HepG2 (cell line): ENCODE measurements around the gene TUBB. TPM values are rescaled to one million over a fixed set of nuclear protein-coding genes. Genes with fewer than 3 reads are reported as not detected.

Source experiments
- FOXK2 ChIP-seq: fragments of 450-650 bp; IDR thresholded peaks from 2 replicates; pipeline ENCODE4 v1.6.1; 2016
- HNRNPH1 ChIP-seq: fragments of 200-400 bp; formaldehyde crosslinking; optimal IDR thresholded peaks from 2 replicates; pipeline ENCODE3; 2017; ENCODE audit warnings: mild to moderate bottlenecking, low read depth, low read length
- RXRA ChIP-seq: sonication (generic); formaldehyde crosslinking; IDR thresholded peaks from 2 replicates; pipeline ENCODE4 v1.5.1; 2020; ENCODE audit warnings: missing genetic modification reagents
- RXRB ChIP-seq: IDR thresholded peaks from 2 replicates; pipeline ENCODE4 v1.6.1; 2016; ENCODE audit warnings: borderline replicate concordance, missing genetic modification reagents, missing compliant biosample characterization
- ZC3H4 ChIP-seq: sonication (generic); formaldehyde crosslinking; IDR thresholded peaks from 2 replicates; pipeline ENCODE4 v1.4.0; 2020; ENCODE audit warnings: missing genetic modification reagents, borderline replicate concordance
- ZNF543 ChIP-seq: sonication (generic); formaldehyde crosslinking; IDR thresholded peaks from 2 replicates; pipeline ENCODE4 v1.4.0; 2020; ENCODE audit warnings: mild to moderate bottlenecking, missing genetic modification reagents
- ZNF772 ChIP-seq: sonication (generic); formaldehyde crosslinking; IDR thresholded peaks from 2 replicates; pipeline ENCODE4 v1.5.0; 2020; ENCODE audit warnings: mild to moderate bottlenecking, missing genetic modification reagents
- ZNF891 ChIP-seq: sonication (generic); formaldehyde crosslinking; IDR thresholded peaks from 2 replicates; pipeline ENCODE4 v1.5.0; 2020; ENCODE audit warnings: mild to moderate bottlenecking, missing genetic modification reagents
- ZSCAN31 ChIP-seq: sonication (generic); formaldehyde crosslinking; IDR thresholded peaks from 2 replicates; pipeline ENCODE4 v1.5.0; 2020; ENCODE audit warnings: low read depth, mild to moderate bottlenecking, missing genetic modification reagents
- polyA plus RNA-seq, 8 experiments: library from polyadenylated mRNA; depleted of rRNA in 3 of 8; stranded (reverse) in 7 of 8; unstranded in 1 of 8; fragments of >200 nt; fragmentation: Illumina TruSeq in 4 of 8; extraction: Trizol in 4 of 8; gene quantifications; 2 replicates each; pipeline versions ENCODE4 v1.2.1 to v1.2.3, GENCODE V29; 2011 to 2016; ENCODE audit warnings: low read depth in 4 of 8, missing spikeins in 1 of 8, mixed read lengths in 1 of 8; ENCODE audit not compliant: insufficient read depth in 1 of 8
- total RNA-seq, 5 experiments: library from RNA; depleted of rRNA; stranded (reverse); fragments of >200 nt; fragmentation: Illumina TruSeq; extraction: Trizol; gene quantifications; 2 replicates each; pipeline ENCODE4 v1.2.3, GENCODE V29; 2016; ENCODE audit warnings: low read depth in 1 of 5
- TF ChIP-seq, protein P1 (sequence below): sonication (generic); formaldehyde crosslinking; IDR thresholded peaks from 2 replicates; pipeline ENCODE4 v1.5.0; 2020; ENCODE audit warnings: mild to moderate bottlenecking, missing genetic modification reagents

The TUBB gene
- total and polyA plus RNA-seq, 2 of the 13 experiments (the other 11 are each of a cell fraction or from before 2014, with no cell fraction given), result 911 to 1,163 TPM

DNA sequence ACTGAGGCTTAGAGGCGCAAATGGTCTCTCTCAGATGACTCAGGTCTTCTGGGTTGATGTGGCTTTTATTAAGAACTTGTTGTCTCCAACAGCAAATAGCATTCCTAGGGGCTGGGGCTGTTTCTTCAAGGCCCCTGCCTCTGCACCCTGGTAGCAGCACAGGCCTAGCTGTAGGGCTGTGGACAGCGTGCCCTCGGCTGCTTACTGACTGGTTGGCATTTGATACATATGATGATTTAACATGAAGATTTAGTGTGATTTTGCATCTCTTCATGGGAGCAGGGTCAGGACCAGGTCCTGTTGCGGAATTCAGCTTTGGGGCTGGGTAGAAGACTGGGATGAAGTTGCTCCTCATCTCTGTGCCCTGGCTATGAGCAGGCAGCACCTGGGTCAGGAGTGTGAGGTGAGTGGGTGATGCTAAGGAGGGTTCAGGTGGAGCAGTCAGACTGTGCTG lies 48.5 kb downstream of the TUBB start (continued):
- TF ChIP-seq RXRA (CRISPR knock-in tag), result peak; percentile 28; the same call in 1 of the 2 replicates
- peak; percentile 5; the same call in 1 of the 2 replicates for TF ChIP-seq ZNF543
- peak; percentile 20; the same call in 1 of the 2 replicates for TF ChIP-seq ZSCAN31
- TF ChIP-seq ZNF891, result 0 out of 2 replicates have a peak, but pooled peaks have one; percentile 3
- peak; percentile 54; the same call in 1 of the 2 replicates for TF ChIP-seq ZNF772
- TF ChIP-seq, protein P1, sequence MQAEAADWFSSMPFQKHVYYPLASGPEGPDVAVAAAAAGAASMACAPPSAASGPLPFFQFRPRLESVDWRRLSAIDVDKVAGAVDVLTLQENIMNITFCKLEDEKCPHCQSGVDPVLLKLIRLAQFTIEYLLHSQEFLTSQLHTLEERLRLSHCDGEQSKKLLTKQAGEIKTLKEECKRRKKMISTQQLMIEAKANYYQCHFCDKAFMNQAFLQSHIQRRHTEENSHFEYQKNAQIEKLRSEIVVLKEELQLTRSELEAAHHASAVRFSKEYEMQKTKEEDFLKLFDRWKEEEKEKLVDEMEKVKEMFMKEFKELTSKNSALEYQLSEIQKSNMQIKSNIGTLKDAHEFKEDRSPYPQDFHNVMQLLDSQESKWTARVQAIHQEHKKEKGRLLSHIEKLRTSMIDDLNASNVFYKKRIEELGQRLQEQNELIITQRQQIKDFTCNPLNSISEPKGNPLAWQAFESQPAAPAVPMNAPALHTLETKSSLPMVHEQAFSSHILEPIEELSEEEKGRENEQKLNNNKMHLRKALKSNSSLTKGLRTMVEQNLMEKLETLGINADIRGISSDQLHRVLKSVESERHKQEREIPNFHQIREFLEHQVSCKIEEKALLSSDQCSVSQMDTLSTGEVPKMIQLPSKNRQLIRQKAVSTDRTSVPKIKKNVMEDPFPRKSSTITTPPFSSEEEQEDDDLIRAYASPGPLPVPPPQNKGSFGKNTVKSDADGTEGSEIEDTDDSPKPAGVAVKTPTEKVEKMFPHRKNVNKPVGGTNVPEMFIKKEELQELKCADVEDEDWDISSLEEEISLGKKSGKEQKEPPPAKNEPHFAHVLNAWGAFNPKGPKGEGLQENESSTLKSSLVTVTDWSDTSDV (CRISPR knock-in tag), result peak; percentile 79; the same call in 1 of the 2 replicates
- TF ChIP-seq HNRNPH1, result no peak
- TF ChIP-seq RXRB (CRISPR knock-in tag), result no peak
- TF ChIP-seq FOXK2, result no peak
- peak; percentile 94 for TF ChIP-seq ZC3H4 (CRISPR knock-in tag)
- TF ChIP-seq, all 625 proteins: peak for 41
